Activated T-cell treated with anti-CD3 and anti-CD28 coated beads, Interleukin-2, amount 50 U/mL, for 72 hours (primary cell): ENCODE measurements around the gene PMEL. TPM values are rescaled to one million over a fixed set of nuclear protein-coding genes. Genes with fewer than 3 reads are reported as not detected.

ENCODE experiments used
- ATAC-seq, 2 donors: fragments of 150-1000 bp; cut with Tn5 transposase; replicated peaks in 1 of 2; 2 replicates each; pipeline ENCODE4 v1.10.0; 2021; ENCODE audit warnings: moderate library complexity in 2 of 2, mild to moderate bottlenecking in 1 of 2
- DNase-seq, 2 donors: peaks; one replicate each; pipeline ENCODE4 v3.0.0; 2021 to 2022; ENCODE audit warnings: mixed read lengths in 1 of 2
- H3K27ac Mint-ChIP-seq: one replicate; pipeline ENCODE4 v1.8.0; 2022; ENCODE audit warnings: mild to moderate bottlenecking, moderate library complexity, mixed read lengths
- H3K27me3 Mint-ChIP-seq: one replicate; pipeline ENCODE4 v1.8.0; 2022; ENCODE audit warnings: low read depth, mixed read lengths
- H3K36me3 Mint-ChIP-seq, 2 donors: one replicate each; pipeline ENCODE4 v1.8.0; 2022; ENCODE audit warnings: mixed read lengths in 2 of 2, mild to moderate bottlenecking in 1 of 2; ENCODE audit not compliant: insufficient read depth in 2 of 2
- H3K4me1 Mint-ChIP-seq: one replicate; pipeline ENCODE4 v1.8.0; 2022; ENCODE audit warnings: low read depth, mixed read lengths
- H3K4me3 Mint-ChIP-seq, 2 donors: one replicate each; pipeline ENCODE4 v1.8.0; 2022; ENCODE audit warnings: mild to moderate bottlenecking in 2 of 2, mixed read lengths in 2 of 2, moderate library complexity in 2 of 2
- H3K9me3 Mint-ChIP-seq, 2 donors: one replicate each; pipeline ENCODE4 v1.8.0; 2022; ENCODE audit warnings: mixed read lengths in 2 of 2
- total RNA-seq, 2 donors: library from RNA; stranded (reverse); gene quantifications; one replicate each; pipeline ENCODE4 v1.2.3, GENCODE V29; 2022

PMEL gene
- total RNA-seq, 2 donors from 2014 or later: 1.00 to 1.9 TPM

GRCh38 chr12:55978393-55978792 lies 12.6 kb upstream of the PMEL start:
- Mint-ChIP-seq H3K27ac (peak overlapping the region; percentile 56), H3K36me3 (peaks cover 0 to 9% of the 10 kb centered on the region in 2 donors), H3K4me1 (peaks cover 7% of the 10 kb centered on the region)

GRCh38 chr12:55974308-55974730 lies 8.5 kb upstream of the PMEL start:
- no peaks in the 10 kb centered on the region for H3K27me3 Mint-ChIP-seq
- peaks cover 7% of the 10 kb centered on the region for H3K4me1 Mint-ChIP-seq
- H3K27ac Mint-ChIP-seq: no peak overlapping the region
- no peaks in the 10 kb centered on the region for H3K9me3 Mint-ChIP-seq
- H3K36me3 Mint-ChIP-seq: peaks cover 0 to 10% of the 10 kb centered on the region in 2 donors
- peak; percentile 19 to 30 for ATAC-seq
- H3K4me3 Mint-ChIP-seq: no peak overlapping the region
- peak; percentile 59 to 60 for DNase-seq

More at GRCh38 chr12:55978393-55978792, 12.6 kb upstream of the PMEL start:
- no peaks in the 10 kb centered on the region for H3K27me3 Mint-ChIP-seq
- H3K9me3 Mint-ChIP-seq: no peaks in the 10 kb centered on the region
- no peak overlapping the region for H3K4me3 Mint-ChIP-seq
- DNase-seq (no peak), ATAC-seq (no peak)

GRCh38 chr12:55973599-55974307 lies 7.9 kb upstream of the PMEL start, which contains the start of gene RAB5B:
TSS of gene RAB5B (plus strand) at chr12:55974078. CDS start at chr12:55986961, 12,883 bp downstream.
- H3K27ac Mint-ChIP-seq: no peak within 1 kb of the TSS
- H3K27me3 Mint-ChIP-seq: no peaks in the 10 kb centered on the region
- DNase-seq: peak; percentile 96 to 99
- peaks cover 1 to 8% of the 10 kb centered on the region in 2 donors for H3K36me3 Mint-ChIP-seq
- H3K4me1 Mint-ChIP-seq: peaks cover 11% of the 10 kb centered on the region
- H3K4me3 Mint-ChIP-seq: no peak within 1 kb of the TSS
- H3K9me3 Mint-ChIP-seq: no peaks in the 10 kb centered on the region
- ATAC-seq: peak; percentile 91 to 92

- H3K36me3 Mint-ChIP-seq: peaks cover 3 to 10% of the 10 kb centered on the region in 2 donors
- ATAC-seq (no peak), DNase-seq (peak in 1 of 2 donors; percentile 9)
- no peaks in the 10 kb centered on the region for H3K9me3 Mint-ChIP-seq
- no peaks in the 10 kb centered on the region for H3K27me3 Mint-ChIP-seq
- no peak overlapping the region for H3K27ac Mint-ChIP-seq
- H3K4me1 Mint-ChIP-seq: peaks cover 18% of the 10 kb centered on the region
- no peak overlapping the region for H3K4me3 Mint-ChIP-seq
These were observed 7.2 kb upstream of the PMEL start for GRCh38 chr12:55972911-55973598.

GRCh38 chr12:55972456-55972855 lies 6.6 kb upstream of the PMEL start:
- Mint-ChIP-seq H3K9me3 (no peaks in the 10 kb centered on the region), H3K36me3 (peaks cover 9 to 16% of the 10 kb centered on the region in 2 donors), H3K27me3 (no peaks in the 10 kb centered on the region), H3K4me1 (peaks cover 24% of the 10 kb centered on the region), H3K27ac (no peak overlapping the region), H3K4me3 (no peak overlapping the region)
- ATAC-seq (no peak), DNase-seq (no peak)

- no peaks in the 10 kb centered on the region for H3K27me3 Mint-ChIP-seq
- no peak overlapping the region for H3K4me3 Mint-ChIP-seq
- no peaks in the 10 kb centered on the region for H3K9me3 Mint-ChIP-seq
- H3K27ac Mint-ChIP-seq: no peak overlapping the region
- ATAC-seq (no peak), DNase-seq (no peak)
- H3K4me1 Mint-ChIP-seq: peaks cover 25% of the 10 kb centered on the region
- H3K36me3 Mint-ChIP-seq: peaks cover 10 to 16% of the 10 kb centered on the region in 2 donors
These were observed 6.2 kb upstream of the PMEL start for GRCh38 chr12:55972042-55972441.

- H3K27me3 Mint-ChIP-seq: no peaks in the 10 kb centered on the region
- no peak overlapping the region for H3K4me3 Mint-ChIP-seq
- no peaks in the 10 kb centered on the region for H3K9me3 Mint-ChIP-seq
- DNase-seq (no peak), ATAC-seq (no peak)
- peaks cover 31% of the 10 kb centered on the region for H3K4me1 Mint-ChIP-seq
- H3K27ac Mint-ChIP-seq: no peak overlapping the region
- peaks cover 11 to 16% of the 10 kb centered on the region in 2 donors for H3K36me3 Mint-ChIP-seq
These were observed 4.9 kb upstream of the PMEL start for GRCh38 chr12:55970775-55971174.

- peaks cover 37% of the 10 kb centered on the region for H3K4me1 Mint-ChIP-seq
- ATAC-seq (no peak), DNase-seq (no peak)
- peaks cover 11 to 16% of the 10 kb centered on the region in 2 donors for H3K36me3 Mint-ChIP-seq
- no peak overlapping the region for H3K27ac Mint-ChIP-seq
- no peaks in the 10 kb centered on the region for H3K27me3 Mint-ChIP-seq
- no peaks in the 10 kb centered on the region for H3K9me3 Mint-ChIP-seq
- no peak overlapping the region for H3K4me3 Mint-ChIP-seq
These were observed 3.5 kb upstream of the PMEL start for GRCh38 chr12:55969356-55969755.

- peak; percentile 96 for ATAC-seq
- Mint-ChIP-seq H3K36me3 (peaks cover 11 to 16% of the 10 kb centered on the region in 2 donors), H3K4me1 (peaks cover 37% of the 10 kb centered on the region), H3K4me3 (peak within 1 kb of the TSS; percentile 99 to 100), H3K9me3 (no peaks in the 10 kb centered on the region), H3K27me3 (no peaks in the 10 kb centered on the region), H3K27ac (peak within 1 kb of the TSS; percentile 82)
- DNase-seq: peak; percentile 95
These were observed 803 bp upstream of the PMEL start, which contains the start of gene CDK2 for GRCh38 chr12:55966408-55967281. TSS of gene CDK2 (plus strand) at chr12:55966830. CDS start at chr12:55967009, 179 bp downstream.

- Mint-ChIP-seq H3K27me3 (no peaks in the 10 kb centered on the region), H3K27ac (no peak overlapping the region), H3K4me3 (peak overlapping the region; percentile 99 to 100), H3K9me3 (no peaks in the 10 kb centered on the region), H3K36me3 (peaks cover 9 to 11% of the 10 kb centered on the region in 2 donors), H3K4me1 (peaks cover 37% of the 10 kb centered on the region)
- DNase-seq (no peak), ATAC-seq (no peak)
These were observed 602 bp downstream of the PMEL start for GRCh38 chr12:55965240-55965639.

GRCh38 chr12:55963760-55964159 lies 2.1 kb downstream of the PMEL start:
- ATAC-seq: no peak
- no peaks in the 10 kb centered on the region for H3K9me3 Mint-ChIP-seq
- no peaks in the 10 kb centered on the region for H3K27me3 Mint-ChIP-seq
- DNase-seq: no peak
- H3K27ac Mint-ChIP-seq: no peak overlapping the region
- peaks cover 8 to 10% of the 10 kb centered on the region in 2 donors for H3K36me3 Mint-ChIP-seq
- peaks cover 33% of the 10 kb centered on the region for H3K4me1 Mint-ChIP-seq
- no peak overlapping the region for H3K4me3 Mint-ChIP-seq

GRCh38 chr12:55957106-55957859 lies 8.6 kb downstream of the PMEL start:
- Mint-ChIP-seq H3K9me3 (no peaks in the 10 kb centered on the region), H3K4me3 (no peak overlapping the region)
- ATAC-seq: no peak

More at GRCh38 chr12:55957106-55957859, 8.6 kb downstream of the PMEL start:
- no peaks in the 10 kb centered on the region for H3K27me3 Mint-ChIP-seq
- H3K27ac Mint-ChIP-seq: peak overlapping the region; percentile 7
- peaks cover 20% of the 10 kb centered on the region for H3K4me1 Mint-ChIP-seq
- peaks cover 5 to 8% of the 10 kb centered on the region in 2 donors for H3K36me3 Mint-ChIP-seq
- DNase-seq: no peak
